Skin epidermis (tissue), 12 donors: ENCODE results near the gene RTP3.
"Not testable (repeated sequence)": the region's sequence is repeated elsewhere in the genome, so short reads cannot be mapped to it uniquely, and the experiment has no call there.

Experiments used
- H3K27ac ChIP-seq, 21 experiments: fragments of 200-600 bp; sonication (generic) in 11 of 21; one replicate each; pipeline ENCODE4 v1.5.0; 2020; ENCODE audit warnings: mild to moderate bottlenecking in 3 of 21, inconsistent platforms in 2 of 21, moderate library complexity in 2 of 21
- H3K4me3 ChIP-seq, 7 experiments: fragments of 200-600 bp; sonication (generic) in 2 of 7; one replicate each; pipeline ENCODE4 v1.5.0; 2020; ENCODE audit warnings: inconsistent platforms in 2 of 7, mild to moderate bottlenecking in 2 of 7, moderate library complexity in 1 of 7

Gene RTP3

DNA sequence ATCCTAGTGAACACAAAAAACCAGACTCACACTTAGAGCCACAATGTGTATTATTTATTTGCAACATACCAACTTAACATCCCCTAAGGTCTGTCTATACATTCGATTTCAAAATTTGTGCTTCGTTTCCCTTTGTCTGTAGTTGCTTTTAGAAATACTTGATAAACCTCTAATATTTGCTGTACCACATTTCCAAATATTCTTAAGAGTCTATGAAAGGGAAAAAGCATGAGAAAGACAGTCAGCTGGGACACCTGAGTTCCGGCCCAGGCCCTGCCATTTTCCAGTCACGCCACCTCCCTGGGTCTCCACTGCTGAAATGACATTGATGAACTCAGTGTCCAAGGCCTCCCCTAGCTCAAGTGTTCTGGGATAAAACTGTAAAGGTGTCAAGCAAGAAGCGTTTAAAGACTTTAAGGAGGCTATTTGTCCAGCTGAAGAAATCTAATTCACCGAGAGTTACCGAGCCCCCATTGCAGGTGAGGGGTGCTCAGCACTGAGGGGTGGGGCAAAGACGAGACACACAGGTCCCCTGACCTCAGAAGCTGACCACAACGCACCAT lies 41.7 kb downstream of the RTP3 start:
- peak overlapping the region in 1 of 7 experiments; percentile 15 for H3K4me3 ChIP-seq
- peak overlapping the region in 14 of 21 experiments; percentile 0 to 94 (median 66) for H3K27ac ChIP-seq

DNA sequence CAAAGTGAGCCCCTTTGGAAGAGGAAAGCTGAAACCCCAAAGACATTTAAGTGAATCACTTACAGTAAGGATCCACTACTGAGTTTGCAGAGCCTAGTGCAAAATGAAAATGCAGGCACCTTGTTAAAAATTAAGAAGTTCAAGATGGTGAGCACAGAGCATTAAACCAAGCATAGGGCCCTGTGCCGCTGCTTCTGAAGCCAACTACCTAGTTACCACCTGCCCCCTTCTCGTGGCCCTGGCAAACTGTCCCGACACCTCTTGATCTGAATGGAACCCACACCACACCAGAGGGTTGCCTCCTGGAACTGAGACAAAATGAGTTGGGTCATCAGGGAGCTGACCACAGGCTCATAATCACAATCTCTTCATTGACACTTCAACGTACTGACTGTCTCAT lies 42.8 kb downstream of the RTP3 start:
- H3K4me3 ChIP-seq = no peak overlapping the region
- peak overlapping the region in 2 of 21 experiments; percentile 87 to 94 for H3K27ac ChIP-seq

DNA sequence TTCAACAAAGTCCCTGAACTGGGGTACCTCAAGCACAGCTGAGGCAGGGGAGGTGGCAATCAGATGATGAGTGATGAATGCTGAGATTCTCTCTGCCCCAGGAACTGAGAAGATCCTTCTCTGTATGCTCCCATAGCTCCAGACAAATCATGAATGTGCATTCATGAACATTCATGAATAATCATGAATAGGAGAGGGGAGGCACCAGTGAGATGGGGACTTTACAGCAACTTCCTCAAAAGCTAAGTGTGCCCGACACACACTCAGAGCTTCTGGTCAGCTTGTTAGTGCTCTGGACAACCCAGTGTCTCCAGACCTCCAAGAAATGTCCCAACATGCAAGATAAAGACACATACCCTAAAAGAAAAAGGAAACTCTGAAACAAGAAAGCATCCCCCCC lies 44.1 kb downstream of the RTP3 start:
- Histone ChIP-seq H3K27ac (peak overlapping the region in 1 of 21 experiments; percentile 43), H3K4me3 (no peak overlapping the region)

DNA sequence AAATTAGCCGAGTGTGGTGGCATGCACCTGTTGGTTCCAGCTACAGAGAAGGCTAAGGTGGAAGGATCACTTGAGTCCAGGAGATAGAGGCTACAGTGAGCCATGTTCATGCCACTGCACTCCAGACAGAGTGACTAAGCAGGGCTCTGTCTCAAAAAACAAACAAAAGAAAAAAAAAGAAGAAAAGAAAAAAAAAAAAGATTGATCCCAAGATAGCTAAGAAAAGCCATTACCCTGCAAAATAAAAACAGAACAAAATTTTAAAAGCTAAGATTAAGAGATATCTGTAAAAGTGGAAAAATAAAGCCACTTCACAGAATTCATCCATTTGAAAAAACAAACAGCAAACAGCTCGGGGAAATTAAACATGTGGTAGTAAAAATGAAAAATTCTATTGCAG lies 44.6 kb downstream of the RTP3 start:
- H3K27ac ChIP-seq = peak overlapping the region in 1 of 21 experiments; percentile 19
- no peak overlapping the region for H3K4me3 ChIP-seq

DNA sequence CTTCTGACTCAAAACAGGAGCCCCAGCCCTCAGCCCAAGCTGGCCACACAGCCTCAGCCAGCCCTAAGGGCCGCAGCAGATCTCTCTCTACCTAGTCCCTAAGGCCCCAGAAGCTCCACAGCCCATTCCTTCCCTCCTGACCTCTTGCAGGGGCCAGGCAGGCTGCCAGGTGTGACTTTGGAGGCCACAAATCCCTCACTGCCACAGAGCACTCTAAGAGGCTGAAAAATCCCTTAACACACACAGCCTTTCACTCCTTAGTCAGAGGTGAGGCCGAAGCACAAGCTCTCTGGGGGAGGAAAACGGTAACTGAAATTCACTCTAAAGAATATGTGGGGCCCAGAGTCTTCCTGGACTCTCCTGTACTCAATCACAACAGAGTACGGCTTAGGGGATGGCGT lies 45.0 kb downstream of the RTP3 start:
- Histone ChIP-seq H3K27ac (peak overlapping the region in 1 of 21 experiments; percentile 19), H3K4me3 (no peak overlapping the region)

DNA sequence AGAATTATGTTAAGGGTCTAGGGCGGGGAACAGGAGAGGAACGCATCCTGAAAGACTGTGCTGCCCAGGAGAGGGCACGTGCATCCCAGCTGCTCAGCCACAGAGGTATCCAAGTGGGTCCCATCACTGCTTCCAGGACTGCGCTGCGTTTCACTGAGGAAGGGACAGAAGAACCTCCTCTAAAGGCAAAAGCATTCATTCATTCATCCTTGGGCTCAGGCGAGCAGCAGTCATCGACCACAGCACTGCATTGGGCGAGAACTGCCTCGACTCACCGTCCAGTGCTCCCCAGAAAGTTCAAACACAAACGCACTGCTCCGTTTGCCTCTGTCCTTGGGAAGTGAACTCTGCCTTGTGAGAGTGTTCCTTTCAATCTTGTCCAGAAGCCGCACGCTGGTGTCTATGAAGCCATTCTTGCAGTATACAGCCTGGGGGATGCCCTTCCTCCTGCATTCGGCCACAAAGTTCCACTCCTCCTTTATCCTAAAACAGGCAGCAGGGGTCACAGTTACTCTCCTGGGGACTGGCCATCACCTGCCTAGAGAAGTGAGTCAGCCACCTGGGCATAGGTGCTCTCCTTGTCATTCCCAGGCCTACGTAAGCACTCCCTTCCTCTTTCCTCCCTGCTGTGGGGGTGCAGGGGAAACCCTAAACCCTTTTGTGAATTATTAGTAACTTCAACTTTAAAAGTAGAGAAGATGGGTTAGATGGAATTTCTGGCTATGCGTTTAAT lies 47.2 kb downstream of the RTP3 start:
- H3K4me3 ChIP-seq = no peak overlapping the region
- no peak overlapping the region for H3K27ac ChIP-seq

DNA sequence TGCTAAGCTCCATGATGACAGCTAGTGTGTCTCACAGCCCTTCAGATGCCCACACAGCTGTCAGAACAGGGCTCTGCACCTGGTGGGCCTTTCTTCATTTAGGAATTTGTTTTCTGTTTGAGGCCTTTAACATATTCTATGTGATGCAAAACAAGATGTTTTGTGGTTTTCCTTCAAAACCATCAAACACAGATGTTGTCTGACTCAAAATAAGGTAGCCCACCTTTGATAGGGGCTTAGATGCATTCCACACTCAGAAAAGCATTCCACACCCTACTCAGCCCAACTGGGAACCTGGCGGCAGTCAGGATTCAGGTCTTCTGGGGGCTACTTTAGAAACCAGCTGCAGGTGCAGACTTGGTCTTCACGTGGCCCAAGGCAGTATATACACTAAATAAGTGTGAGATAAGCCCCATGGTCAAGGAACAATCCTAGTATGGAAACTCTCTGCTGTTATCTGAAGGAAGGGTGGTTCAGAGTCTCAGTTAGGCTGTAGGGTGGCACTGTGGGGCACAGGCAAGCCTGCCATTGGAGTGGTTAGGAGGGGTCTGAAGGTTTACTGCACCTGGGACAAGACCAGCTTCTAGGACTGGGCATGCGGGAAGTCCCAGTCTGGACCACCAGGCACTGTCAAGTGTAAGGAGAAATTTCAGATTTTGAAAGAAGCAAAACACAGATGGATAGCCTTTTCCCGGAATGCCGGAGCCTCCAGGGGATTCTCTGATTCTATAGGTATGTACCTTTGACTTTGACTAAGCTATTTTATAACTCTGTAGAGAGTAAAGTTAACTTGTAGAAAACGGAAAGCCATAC lies 48.2 kb downstream of the RTP3 start:
- Histone ChIP-seq H3K4me3 (no peak overlapping the region), H3K27ac (no peak overlapping the region)

DNA sequence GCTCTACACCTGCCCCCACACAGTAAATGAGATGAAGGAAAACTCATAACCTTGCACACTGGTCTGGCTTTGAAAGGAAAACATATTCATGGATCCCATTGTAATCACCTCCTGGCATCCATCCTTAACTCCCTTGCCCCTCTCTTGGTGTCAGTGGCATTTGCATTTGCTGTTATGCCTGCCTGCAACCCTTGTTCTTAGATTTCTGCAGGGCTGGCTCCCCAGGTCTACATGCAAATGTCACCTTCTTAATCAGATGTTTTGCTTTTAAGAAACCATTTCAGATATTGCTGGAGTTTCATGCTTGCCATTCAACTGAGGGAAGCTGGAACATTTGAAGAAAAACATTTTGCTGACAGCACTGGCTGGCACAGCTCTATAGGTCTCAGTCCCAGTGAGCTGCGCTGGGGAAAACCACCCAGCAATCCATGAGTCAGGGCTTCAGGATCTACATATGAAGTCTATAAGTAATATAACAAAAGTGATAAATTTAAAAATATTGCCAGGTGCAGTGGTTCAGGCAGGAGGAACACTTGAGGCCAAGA lies 49.2 kb downstream of the RTP3 start:
- Histone ChIP-seq H3K27ac (no peak overlapping the region), H3K4me3 (no peak overlapping the region)

DNA sequence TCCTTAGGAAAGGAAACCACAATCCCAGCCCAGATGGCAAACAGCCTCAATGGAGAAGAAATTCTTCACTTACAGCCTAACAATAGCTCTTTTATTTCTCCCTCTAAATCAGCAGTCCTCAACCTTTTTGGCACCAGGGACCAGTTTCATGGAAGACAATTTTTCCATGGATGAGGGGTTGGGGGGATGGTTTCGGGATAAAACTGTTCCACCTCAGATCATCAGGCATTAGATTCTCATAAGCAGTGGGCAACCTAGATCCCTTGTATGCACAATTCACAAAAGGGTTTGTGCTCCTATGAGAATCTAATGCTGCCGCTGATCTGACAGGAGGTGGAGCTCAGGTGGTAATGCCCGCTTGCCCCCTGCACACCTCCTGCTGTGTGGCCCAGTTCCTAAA lies 50.8 kb downstream of the RTP3 start:
- H3K27ac ChIP-seq, H3K4me3 ChIP-seq: not testable (repeated sequence)

DNA sequence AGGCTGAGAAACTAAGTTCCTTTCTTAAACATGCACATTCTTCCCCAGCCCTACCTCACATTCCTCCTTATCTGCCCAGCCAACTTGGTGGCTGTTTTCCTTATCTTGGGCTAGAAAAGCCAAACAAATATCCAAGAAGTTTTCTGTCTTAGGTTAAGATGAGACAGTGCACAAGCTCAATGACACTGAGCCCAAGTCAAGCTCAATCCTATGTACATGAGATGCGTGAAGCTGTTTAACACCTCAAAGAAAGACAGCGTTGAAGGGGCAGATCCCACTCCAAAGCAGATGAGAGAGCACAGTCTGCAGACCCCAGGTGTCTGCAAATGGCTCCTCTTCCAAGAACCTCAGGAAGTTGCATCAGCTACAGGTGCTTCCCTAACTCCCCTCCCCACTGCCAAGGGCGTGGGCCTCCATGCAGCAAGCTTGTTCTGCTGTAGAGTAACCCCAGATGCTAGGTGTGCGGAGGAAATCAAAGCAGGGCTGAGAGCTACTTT lies 51.7 kb downstream of the RTP3 start:
- H3K27ac ChIP-seq = no peak overlapping the region
- no peak overlapping the region for H3K4me3 ChIP-seq

DNA sequence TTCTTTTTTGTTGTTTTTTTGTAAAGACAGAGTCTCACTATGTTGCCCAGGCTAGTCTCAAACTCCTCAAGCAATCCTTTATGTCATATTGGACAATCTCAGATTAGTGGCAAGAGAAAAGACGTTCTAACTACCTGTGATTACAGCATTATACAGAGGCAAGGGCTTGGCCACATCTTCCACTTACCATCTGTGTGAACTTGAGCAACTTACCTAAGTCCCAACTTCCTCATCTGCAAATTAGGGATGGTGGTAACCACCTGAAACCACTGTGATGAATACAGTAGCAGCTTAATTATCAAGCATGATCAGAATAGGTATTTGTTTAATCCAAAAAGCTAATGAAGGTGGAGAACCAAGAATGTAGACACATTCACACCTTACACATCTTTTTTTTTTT lies 52.2 kb downstream of the RTP3 start:
- H3K4me3 ChIP-seq = no peak overlapping the region
- H3K27ac ChIP-seq = no peak overlapping the region
